Gastroesophageal sphincter (tissue), 4 donors: Measurements from ENCODE around the gene ADPRM. TPM values are rescaled to one million over a fixed set of nuclear protein-coding genes. Genes with fewer than 3 reads are reported as not detected.

Experiments
- ATAC-seq: fragments of 150-250 bp; one replicate; pipeline ENCODE4 v1.9.1; 2016; ENCODE audit warnings: mild to moderate bottlenecking, moderate library complexity
- H3K27ac ChIP-seq, 4 donors: fragments of 200-600 bp; sonication (generic) in 3 of 4; 1 replicate in 3 of 4; 2 replicates in 1 of 4; pipeline ENCODE4 v1.5.1; 2016 to 2019
- H3K27me3 ChIP-seq: fragments of 200-600 bp; sonication (generic); one replicate; pipeline ENCODE4 v1.5.1; 2019
- H3K36me3 ChIP-seq, 2 donors: fragments of 200-600 bp; sonication (generic); one replicate each; pipeline ENCODE4 v1.5.1; 2019; ENCODE audit warnings: control low read depth in 1 of 2
- H3K4me1 ChIP-seq, 3 donors: fragments of 200-600 bp; sonication (generic); 1 replicate in 2 of 3; 2 replicates in 1 of 3; pipeline ENCODE4 v1.5.1; 2016 to 2019; ENCODE audit warnings: control low read depth in 2 of 3
- H3K4me3 ChIP-seq, 2 donors: fragments of 200-600 bp; sonication (generic); one replicate each; pipeline ENCODE4 v1.5.1; 2019; ENCODE audit warnings: mild to moderate bottlenecking in 1 of 2, moderate library complexity in 1 of 2
- H3K9me3 ChIP-seq, 3 donors: fragments of 200-600 bp; sonication (generic); one replicate each; pipeline ENCODE4 v1.5.1; 2017 to 2019; ENCODE audit warnings: control low read depth in 2 of 3
- CTCF ChIP-seq, 4 experiments: fragments of 200-600 bp in 2 of 4; fragments of 450-650 bp in 2 of 4; sonication (generic) in 1 of 4; IDR thresholded peaks; one replicate each; pipeline ENCODE4 v1.5.1; 2017 to 2019; ENCODE audit warnings: antibody characterized with exemption in 4 of 4, mild to moderate bottlenecking in 2 of 4, moderate library complexity in 2 of 4
- EP300 ChIP-seq: sonication (generic); formaldehyde crosslinking; IDR thresholded peaks from one replicate; pipeline ENCODE4 v1.6.1; 2017; ENCODE audit warnings: antibody characterized with exemption, mild to moderate bottlenecking
- POLR2A ChIP-seq, 2 donors: fragments of 450-650 bp; IDR thresholded peaks; one replicate each; pipeline ENCODE4 v1.6.1; 2017; ENCODE audit warnings: antibody characterized with exemption in 2 of 2, mild to moderate bottlenecking in 2 of 2, moderate library complexity in 1 of 2
- POLR2AphosphoS5 ChIP-seq: sonication (generic); formaldehyde crosslinking; IDR thresholded peaks from one replicate; pipeline ENCODE4 v1.6.1; 2017; ENCODE audit warnings: antibody characterized with exemption
- WGBS, 2 donors: methylation state at CpG; one replicate each; pipeline ENCODE4 v1.1.5; 2018; ENCODE audit warnings: low coverage in 1 of 2; 5-methylcytosine and 5-hydroxymethylcytosine counted together
- total RNA-seq, 4 donors: library from RNA; depleted of rRNA; stranded (reverse); fragments of >200 nt; gene quantifications; one replicate each; pipeline ENCODE4 v1.1.0, GENCODE V29; 2016

ADPRM gene
- total RNA-seq, 4 donors from 2014 or later: 8.3 to 13.2 (median 9.5) TPM

DNA sequence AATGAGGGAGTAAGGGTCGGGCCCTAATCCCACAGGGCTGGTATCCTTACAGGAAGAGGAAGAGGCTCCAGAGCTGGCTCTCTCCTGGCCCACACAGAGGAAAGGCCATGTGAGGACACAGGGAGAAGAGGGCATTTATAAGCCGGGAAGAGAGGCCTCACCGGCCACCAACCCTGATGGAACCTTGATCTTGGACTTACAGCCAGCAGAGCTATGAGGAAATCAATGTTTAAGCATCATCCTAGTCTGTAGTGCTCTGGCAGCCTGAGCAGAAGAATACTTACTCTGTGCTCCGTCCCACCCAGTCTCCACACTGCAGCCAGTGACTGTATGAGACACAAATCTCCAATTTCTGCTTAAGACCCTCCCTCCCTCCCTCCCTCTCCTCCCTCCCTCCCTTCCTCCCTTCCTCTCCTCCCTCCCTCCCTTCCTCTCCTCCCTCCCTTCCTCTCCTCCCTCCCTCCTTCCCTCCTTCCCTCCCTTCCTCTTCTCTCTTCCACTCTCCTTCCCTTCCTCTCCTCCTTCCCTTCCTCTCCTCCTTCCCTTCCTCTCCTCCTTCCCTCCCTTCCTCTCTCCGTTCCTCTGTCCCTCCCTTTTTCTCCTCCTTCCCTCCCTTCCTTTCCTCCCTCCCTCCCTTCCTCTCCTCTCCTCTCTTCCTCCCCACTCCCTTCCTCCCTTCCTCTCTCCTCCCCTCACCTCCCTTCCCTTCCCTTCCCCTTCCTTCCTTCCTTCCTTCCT lies 41.3 kb downstream of the ADPRM start:
- H3K27ac ChIP-seq: peak overlapping the region in 1 of 4 donors; percentile 33
- peak; percentile 39 for ATAC-seq
- H3K4me3 ChIP-seq: no peak overlapping the region
- 38 to 55% methylated on average over 1 to 5 of the region's 5 CpGs for WGBS, 2 donors
- H3K27me3 ChIP-seq: no peaks in the 10 kb centered on the region
- H3K36me3 ChIP-seq: no peaks in the 10 kb centered on the region
- TF ChIP-seq EP300 (no peak), POLR2A (IDR thresholded peaks at IDR 0.05) (no peak), POLR2AphosphoS5 (no peak), CTCF (IDR thresholded peaks at IDR 0.05) (no peak)
- H3K9me3 ChIP-seq: no peaks in the 10 kb centered on the region
- H3K4me1 ChIP-seq: peaks cover 0 to 10% (median 0%) of the 10 kb centered on the region in 3 donors

- 83 to 91% methylated on average over 5 of the region's 5 CpGs for WGBS, 2 donors
- TF ChIP-seq EP300 (no peak), POLR2A (IDR thresholded peaks at IDR 0.05) (no peak), POLR2AphosphoS5 (no peak), CTCF (IDR thresholded peaks at IDR 0.05) (no peak)
- Histone ChIP-seq H3K4me1 (peaks cover 0 to 11% (median 0%) of the 10 kb centered on the region in 3 donors), H3K27me3 (no peaks in the 10 kb centered on the region), H3K27ac (no peak overlapping the region), H3K9me3 (no peaks in the 10 kb centered on the region), H3K4me3 (no peak overlapping the region), H3K36me3 (no peaks in the 10 kb centered on the region)
- no peak for ATAC-seq
Observed at GRCh38 chr17:10739386-10739785, 42.0 kb downstream of the ADPRM start.

DNA sequence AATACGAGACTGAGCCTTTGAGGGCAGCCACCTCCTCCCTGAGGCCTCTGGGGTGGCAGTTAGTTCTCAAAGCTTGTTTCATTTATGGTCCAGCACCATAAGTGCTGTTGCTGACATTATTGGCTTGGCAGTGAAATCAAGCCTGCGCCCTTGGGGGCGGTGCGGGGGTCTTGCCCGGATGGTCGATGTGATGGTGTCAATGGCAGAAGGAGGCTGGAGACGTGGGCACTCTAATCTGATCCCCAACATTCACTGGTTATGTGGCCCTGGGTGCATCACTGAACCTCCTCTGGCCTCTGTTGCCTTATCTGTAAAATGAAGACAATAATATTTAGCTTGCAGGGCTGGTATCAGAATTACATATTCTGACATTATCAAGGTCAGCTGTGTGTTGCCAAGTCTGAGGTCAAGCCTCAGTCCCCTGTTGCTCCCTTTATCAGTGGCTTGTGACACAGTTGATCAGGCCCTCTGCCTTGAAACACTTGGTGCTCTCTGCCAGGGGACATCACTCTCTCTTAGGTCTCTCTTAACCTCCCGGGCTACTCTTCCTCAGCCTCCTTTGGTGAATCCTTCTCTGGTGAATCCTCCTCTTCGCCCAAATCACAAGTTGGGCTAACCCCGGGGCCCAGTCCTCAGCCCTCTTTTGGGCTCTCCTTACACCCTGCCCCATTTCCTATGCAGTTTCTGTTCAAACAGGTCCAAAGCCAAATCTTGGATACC lies 44.2 kb downstream of the ADPRM start:
- WGBS, 2 donors: 88 to 89% methylated on average over 5 to 10 of the region's 10 CpGs
- ATAC-seq: no peak

GRCh38 chr17:10742431-10742830 lies 45.0 kb downstream of the ADPRM start:
- H3K4me1 ChIP-seq: peaks cover 0 to 22% (median 0%) of the 10 kb centered on the region in 3 donors
- no peak overlapping the region for H3K27ac ChIP-seq
- TF ChIP-seq CTCF (IDR thresholded peaks at IDR 0.05) (no peak), EP300 (no peak), POLR2A (IDR thresholded peaks at IDR 0.05) (no peak), POLR2AphosphoS5 (no peak)
- no peaks in the 10 kb centered on the region for H3K9me3 ChIP-seq
- ATAC-seq: no peak
- H3K36me3 ChIP-seq: no peaks in the 10 kb centered on the region
- H3K4me3 ChIP-seq: no peak overlapping the region
- no peaks in the 10 kb centered on the region for H3K27me3 ChIP-seq
- WGBS, 2 donors: 90 to 98% methylated on average over 6 of the region's 6 CpGs

More for the DNA sequence above, 44.2 kb downstream of the ADPRM start:
- Histone ChIP-seq H3K27me3 (no peaks in the 10 kb centered on the region), H3K4me3 (no peak overlapping the region), H3K36me3 (no peaks in the 10 kb centered on the region), H3K9me3 (no peaks in the 10 kb centered on the region), H3K4me1 (peaks cover 0 to 22% (median 0%) of the 10 kb centered on the region in 3 donors), H3K27ac (no peak overlapping the region)
- TF ChIP-seq POLR2AphosphoS5: no peak
- TF ChIP-seq CTCF (IDR thresholded peaks at IDR 0.05): no peak
- TF ChIP-seq POLR2A (IDR thresholded peaks at IDR 0.05): no peak
- no peak for TF ChIP-seq EP300
